ENCODE measurements around the gene PTPRK. TPM values are rescaled to one million over a fixed set of nuclear protein-coding genes. Genes with fewer than 3 reads are reported as not detected.

The PTPRK gene
- total and polyA plus RNA-seq, 2 of the 8 experiments (the other 6 are each of a cell fraction or from before 2014, with no cell fraction given), result 11.4 to 47.3 TPM

DNA sequence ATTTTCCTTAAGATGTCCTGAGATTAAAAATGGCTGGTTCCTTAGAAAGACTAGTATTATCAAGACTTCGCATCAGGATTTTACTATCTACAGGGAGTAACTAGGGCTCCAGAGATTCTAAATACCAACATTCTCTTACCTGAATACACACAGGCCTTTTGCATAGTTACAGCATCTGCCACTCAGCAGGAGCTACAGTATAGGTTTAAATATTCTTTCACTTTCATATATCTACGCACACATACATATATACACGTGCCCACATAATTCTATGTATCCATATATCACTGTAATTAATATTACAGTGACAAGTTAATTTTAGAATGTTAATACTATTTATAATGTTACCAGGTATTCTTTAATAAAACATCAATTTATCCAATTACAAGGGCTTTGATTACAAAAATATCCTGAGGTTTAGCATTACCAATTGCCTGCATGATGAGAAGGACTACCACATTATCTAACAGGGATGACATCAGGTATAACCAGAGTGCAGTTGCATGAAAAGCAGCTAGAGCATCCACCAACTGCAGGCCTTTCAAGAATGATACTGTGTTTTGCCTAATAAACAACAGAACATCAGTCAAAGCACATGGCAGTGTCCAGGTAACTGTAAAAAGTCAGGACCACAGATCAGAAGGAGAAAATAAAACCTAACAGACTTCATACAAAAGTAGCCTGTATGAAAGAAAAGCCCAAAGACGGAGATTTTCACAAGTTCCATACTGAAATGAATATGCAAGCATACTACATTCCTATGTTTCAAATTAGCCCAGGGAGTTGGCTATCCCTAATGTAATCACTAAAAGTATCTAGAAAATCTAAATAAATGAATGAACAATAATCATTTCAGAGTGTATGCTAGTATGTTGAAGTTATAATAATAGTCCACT lies 268.7 kb downstream of the PTPRK start:
- H3K23me2 ChIP-seq (ENCODE audit: low read depth, low read length), result no peaks in the 10 kb centered on the region
- H2BK15ac ChIP-seq (ENCODE audit: low read length), result no peak overlapping the region
- no peak overlapping the region for H3K27ac ChIP-seq (ENCODE audit: low read depth, low read length)
- no peaks in the 10 kb centered on the region for H3K79me1 ChIP-seq (ENCODE audit: low read depth, low read length)
- 93% methylated on average over 4 of the region's 4 CpGs; no CpG with 5 or more reads in 1 of the 2 experiments for WGBS, 2 experiments (ENCODE audit: extremely low coverage in 1 of 2, insufficient coverage in 1 of 2, insufficient read length in 1 of 2, insufficient replicate concordance in 2 of 2, low coverage in 1 of 2, low lambda C conversion rate in 2 of 2, missing lambda C conversion rate in 1 of 2)
- H3K9ac ChIP-seq (replicated peaks in 1 of 4; ENCODE audit: extremely low read depth in 1 of 4, low read depth in 3 of 4, low read length in 3 of 4), result no peak overlapping the region
- H4K5ac ChIP-seq (ENCODE audit: insufficient read length, low read depth, low read length), result no peak overlapping the region
- no peak overlapping the region for H2BK12ac ChIP-seq (ENCODE audit: low read depth, low read length)
- H3K18ac ChIP-seq (ENCODE audit: extremely low read depth, low read length), result no peak overlapping the region
- H3K9me3 ChIP-seq (ENCODE audit: insufficient read depth in 2 of 2, low read depth in 1 of 2, low read length in 1 of 2), result no peaks in the 10 kb centered on the region
- ChIA-PET CTCF (ENCODE audit: partially characterized antibody) (no interaction called here), POLR2A (ENCODE audit: partially characterized antibody) (no interaction called here)
- H2BK120ac ChIP-seq (replicated peaks; ENCODE audit: low read depth, low read length), result no peak overlapping the region
- DNase-seq (ENCODE audit: low read depth in 1 of 2, low spot score in 2 of 2) (no peak), FAIRE-seq (no peak)
- H4K20me1 ChIP-seq (replicated peaks in 1 of 2; ENCODE audit: control insufficient read depth in 1 of 2, insufficient read depth in 2 of 2, low read length in 2 of 2), result no peaks in the 10 kb centered on the region
- H2BK20ac ChIP-seq (ENCODE audit: low read length), result no peak overlapping the region
- H3K36me3 ChIP-seq (ENCODE audit: control insufficient read depth in 2 of 4, insufficient read depth in 4 of 4, low read length in 3 of 4), result no peaks in the 10 kb centered on the region
- H3K4me2 ChIP-seq (ENCODE audit: insufficient read depth in 1 of 2, low read depth in 2 of 2, low read length in 2 of 2), result no peak overlapping the region
- H3K4ac ChIP-seq (replicated peaks; ENCODE audit: insufficient read length, low read depth, low read length), result no peak overlapping the region
- H4K91ac ChIP-seq (replicated peaks; ENCODE audit: insufficient read length, low read length), result no peak overlapping the region
- peaks cover 0 to 4% of the 10 kb centered on the region in 2 experiments; a peak in 1 of 4 replicates for H3K79me2 ChIP-seq (ENCODE audit: control insufficient read depth in 1 of 2, insufficient read depth in 2 of 2, low read length in 2 of 2)
- no peak overlapping the region for H4K8ac ChIP-seq (ENCODE audit: extremely low read depth, insufficient read depth, low read length)
- no peak overlapping the region for H3K14ac ChIP-seq (ENCODE audit: insufficient read length)
- no peak overlapping the region for H2BK5ac ChIP-seq (ENCODE audit: low read depth, low read length)
- no peak overlapping the region for H2AK5ac ChIP-seq (ENCODE audit: low read depth, low read length)
- no peak overlapping the region for H3K23ac ChIP-seq (ENCODE audit: insufficient read length)
- H3K4me3 ChIP-seq (ENCODE audit: extremely low read depth in 1 of 4, insufficient read depth in 2 of 4, low read depth in 3 of 4, low read length in 4 of 4), result no peak overlapping the region
- TF ChIP-seq TAF7 (optimal IDR thresholded peaks at IDR 0.05; ENCODE audit: borderline replicate concordance, low read depth, low read length) (no peak), NRF1 (IDR thresholded peaks at IDR 0.05; ENCODE audit: low read depth, low read length) (no peak), ASH2L (IDR thresholded peaks at IDR 0.05; ENCODE audit: low read length) (no peak), SRF (IDR thresholded peaks at IDR 0.05; ENCODE audit: low read depth, low read length) (no peak), CEBPB (IDR thresholded peaks at IDR 0.05; ENCODE audit: low read depth, low read length) (no peak), RAD21 (IDR thresholded peaks at IDR 0.05 in 1 of 2, conservative IDR thresholded peaks at IDR 0.05 in 1 of 2; ENCODE audit: low read depth in 2 of 2, low read length in 2 of 2) (no peak), SUZ12 (IDR thresholded peaks at IDR 0.05; ENCODE audit: low read length) (no peak), RFX5 (IDR thresholded peaks at IDR 0.05; ENCODE audit: borderline replicate concordance, low read depth, low read length) (no peak), SP2 (IDR thresholded peaks at IDR 0.05; ENCODE audit: low read length) (no peak)
- TF ChIP-seq, protein P1, sequence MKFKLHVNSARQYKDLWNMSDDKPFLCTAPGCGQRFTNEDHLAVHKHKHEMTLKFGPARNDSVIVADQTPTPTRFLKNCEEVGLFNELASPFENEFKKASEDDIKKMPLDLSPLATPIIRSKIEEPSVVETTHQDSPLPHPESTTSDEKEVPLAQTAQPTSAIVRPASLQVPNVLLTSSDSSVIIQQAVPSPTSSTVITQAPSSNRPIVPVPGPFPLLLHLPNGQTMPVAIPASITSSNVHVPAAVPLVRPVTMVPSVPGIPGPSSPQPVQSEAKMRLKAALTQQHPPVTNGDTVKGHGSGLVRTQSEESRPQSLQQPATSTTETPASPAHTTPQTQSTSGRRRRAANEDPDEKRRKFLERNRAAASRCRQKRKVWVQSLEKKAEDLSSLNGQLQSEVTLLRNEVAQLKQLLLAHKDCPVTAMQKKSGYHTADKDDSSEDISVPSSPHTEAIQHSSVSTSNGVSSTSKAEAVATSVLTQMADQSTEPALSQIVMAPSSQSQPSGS (IDR thresholded peaks at IDR 0.05; ENCODE audit: low read length), result no peak
- H3K4me1 ChIP-seq (replicated peaks in 1 of 4; ENCODE audit: control insufficient read depth in 3 of 4, insufficient read depth in 4 of 4, low read length in 3 of 4), result peaks cover 0 to 2% (median 1%) of the 10 kb centered on the region in 4 experiments; a peak in 2 of 7 replicates
- H3K56ac ChIP-seq (replicated peaks; ENCODE audit: insufficient read length, low read depth, low read length), result no peak overlapping the region
- H2AFZ ChIP-seq (ENCODE audit: low read length), result no peak overlapping the region
- no peaks in the 10 kb centered on the region for H3K27me3 ChIP-seq (replicated peaks in 1 of 4; ENCODE audit: control insufficient read depth in 3 of 4, extremely low read depth in 1 of 4, insufficient read depth in 3 of 4, low read length in 3 of 4)
